Measurements from ENCODE around the gene TBL1Y. TPM values are rescaled to one million over a fixed set of nuclear protein-coding genes. Genes with fewer than 3 reads are reported as not detected.

TBL1Y gene
- total and polyA plus RNA-seq, 3 experiments from 2014 or later: not detected

Other genes with a start within 250 kb of the TBL1Y start
- gene AMELY, start 1.1 kb downstream of the TBL1Y start, total RNA-seq: not detected
- gene AMELY, start 1.1 kb downstream of the TBL1Y start, polyA plus RNA-seq: not detected